K562 (cell line): ENCODE measurements around the gene ACP5. TPM values are rescaled to one million over a fixed set of nuclear protein-coding genes. Genes with fewer than 3 reads are reported as not detected.

Experiments used
- CAMTA2 ChIP-seq: fragments of 250-450 bp; sonication (Bioruptor Pico); conservative IDR thresholded peaks from 2 replicates; pipeline ENCODE4 v1.5.1; 2022
- EHMT2 ChIP-seq: fragments of 450-650 bp; IDR thresholded peaks from 2 replicates; pipeline ENCODE4 v1.6.1; 2018; ENCODE audit warnings: antibody characterized with exemption
- FIP1L1 ChIP-seq: fragments of 200-400 bp; formaldehyde crosslinking; IDR thresholded peaks from 2 replicates; pipeline ENCODE4 v1.6.1; 2018; ENCODE audit warnings: mild to moderate bottlenecking, low read depth, low read length; ENCODE audit not compliant: poor library complexity, severe bottlenecking
- HINFP ChIP-seq: fragments of 450-650 bp; conservative IDR thresholded peaks from 2 replicates; pipeline ENCODE4 v1.6.1; 2016; ENCODE audit warnings: missing genetic modification characterization, low read depth, mild to moderate bottlenecking, control low read depth, missing compliant biosample characterization
- MAX ChIP-seq: sonication (generic); formaldehyde crosslinking; IDR thresholded peaks from 2 replicates; pipeline ENCODE4 v1.9.0; 2022; ENCODE audit warnings: mild to moderate bottlenecking, missing genetic modification reagents
- MITF ChIP-seq: IDR thresholded peaks from 2 replicates; pipeline ENCODE4 v1.6.1; 2014; ENCODE audit warnings: antibody characterized with exemption
- MTA3 ChIP-seq: fragments of 450-650 bp; formaldehyde crosslinking; IDR thresholded peaks from 2 replicates; pipeline ENCODE4 v1.6.1; 2017; ENCODE audit warnings: mild to moderate bottlenecking, borderline replicate concordance
- MXD1 ChIP-seq: fragments of 250-450 bp; sonication (Bioruptor Pico); IDR thresholded peaks from 2 replicates; pipeline ENCODE4 v1.8.0; 2021; ENCODE audit warnings: borderline replicate concordance, mild to moderate bottlenecking, moderate library complexity; ENCODE audit not compliant: poor library complexity, severe bottlenecking
- POLR2B ChIP-seq: fragments of 450-650 bp; IDR thresholded peaks from 2 replicates; pipeline ENCODE4 v1.6.1; 2018; ENCODE audit warnings: low read depth; ENCODE audit not compliant: partially characterized antibody
- POU5F1 ChIP-seq: fragments of 150-350 bp; IDR thresholded peaks from 2 replicates; pipeline ENCODE4 v1.6.1; 2014; ENCODE audit warnings: borderline replicate concordance, low read length, low read depth, mild to moderate bottlenecking; ENCODE audit not compliant: partially characterized antibody
- TCF7L2 ChIP-seq: fragments of 150-350 bp; IDR thresholded peaks from 2 replicates; pipeline ENCODE4 v1.6.1; 2016; ENCODE audit warnings: low read depth, mild to moderate bottlenecking, low read length, moderate library complexity
- ZNF197 ChIP-seq: fragments of 200-800 bp; sonication (Bioruptor generic); IDR thresholded peaks from 2 replicates; pipeline ENCODE4 v1.6.1; 2016; ENCODE audit warnings: low read depth, missing genetic modification characterization, missing compliant biosample characterization
- ZNF24 ChIP-seq: fragments of 450-650 bp; IDR thresholded peaks from 2 replicates; pipeline ENCODE4 v1.6.1; 2016
- ZNF407 ChIP-seq: fragments of 450-650 bp; IDR thresholded peaks from 2 replicates; pipeline ENCODE4 v1.6.1; 2016; ENCODE audit warnings: low read depth
- ZNF785 ChIP-seq: fragments of 250-450 bp; sonication (Bioruptor Pico); IDR thresholded peaks from 2 replicates; pipeline ENCODE4 v1.4.0; 2020; ENCODE audit warnings: mild to moderate bottlenecking
- polyA plus RNA-seq, 8 experiments: library from polyadenylated mRNA; depleted of rRNA in 4 of 8; stranded (reverse) in 5 of 8; unstranded in 3 of 8; fragments of >200 nt; fragmentation: Nextera tagmentation in 2 of 8; fragmentation: Illumina TruSeq in 1 of 8; extraction: Ambion mirVana in 2 of 8; extraction: Trizol in 1 of 8; gene quantifications; 2 replicates each; pipeline versions ENCODE4 v1.2.1 to v1.2.3, GENCODE V29; 2011 to 2014; ENCODE audit warnings: inconsistent platforms in 1 of 8, missing spikeins in 1 of 8
- total RNA-seq, 7 experiments: library from RNA; depleted of rRNA in 6 of 7; stranded (reverse); fragments of >200 nt in 6 of 7; fragmentation: Illumina TruSeq in 2 of 7; extraction: Trizol in 2 of 7; gene quantifications; 2 replicates each; pipeline versions ENCODE4 v1.2.1 to v1.2.3, GENCODE V29; 2011 to 2021; ENCODE audit warnings: low replicate concordance in 1 of 7

Gene ACP5
- total and polyA plus RNA-seq, 9 of the 15 experiments (the other 6 are each of a cell fraction or from before 2014, with no cell fraction given), result 0.06 to 1.1 (median 0.31) TPM; not detected in 1

- TF ChIP-seq MTA3, result no peak
- no peak for TF ChIP-seq HINFP (tag)
- TF ChIP-seq MITF, result no peak
- TF ChIP-seq CAMTA2 (CRISPR knock-in tag), result no peak
- no peak for TF ChIP-seq ZNF407
- TF ChIP-seq ZNF24, result no peak; the same call in 1 of the 2 replicates
- TF ChIP-seq ZNF197 (CRISPR knock-in tag), result no peak
- TF ChIP-seq POU5F1, result no peak
- no peak for TF ChIP-seq EHMT2
- peak; percentile 97 for TF ChIP-seq POLR2B
- TF ChIP-seq MAX, result peak; percentile 61; the same call in 1 of the 2 replicates
- no peak for TF ChIP-seq MXD1 (CRISPR knock-in tag)
- TF ChIP-seq FIP1L1, result no peak
- TF ChIP-seq TCF7L2, result no peak
- no peak for TF ChIP-seq ZNF785 (CRISPR knock-in tag)
These were observed 18.3 kb downstream of the ACP5 start, which contains the start of gene ELOF1 (continued) for GRCh38 chr19:11558881-11559828.
